ENCODE measurements around the gene CAB39. TPM values are rescaled to one million over a fixed set of nuclear protein-coding genes. Genes with fewer than 3 reads are reported as not detected.
A peak's percentile ranks its signal among the peaks of the same experiment; 100 is the strongest.
"Not testable (repeated sequence)": the region's sequence is repeated elsewhere in the genome, so short reads cannot be mapped to it uniquely, and the experiment has no call there.

CAB39 gene
- polyA plus RNA-seq, 10 donors: 49.1 to 77.1 (median 61.0) TPM

- peak in 2 of 3 donors; percentile 25 to 62 for DNase-seq
Observed at GRCh38 chr2:230713331-230714135, 891 bp downstream of the CAB39 start.

- peak in 2 of 3 donors; percentile 21 to 38 for DNase-seq
Observed at GRCh38 chr2:230714136-230714480, 1.5 kb downstream of the CAB39 start.

DNA sequence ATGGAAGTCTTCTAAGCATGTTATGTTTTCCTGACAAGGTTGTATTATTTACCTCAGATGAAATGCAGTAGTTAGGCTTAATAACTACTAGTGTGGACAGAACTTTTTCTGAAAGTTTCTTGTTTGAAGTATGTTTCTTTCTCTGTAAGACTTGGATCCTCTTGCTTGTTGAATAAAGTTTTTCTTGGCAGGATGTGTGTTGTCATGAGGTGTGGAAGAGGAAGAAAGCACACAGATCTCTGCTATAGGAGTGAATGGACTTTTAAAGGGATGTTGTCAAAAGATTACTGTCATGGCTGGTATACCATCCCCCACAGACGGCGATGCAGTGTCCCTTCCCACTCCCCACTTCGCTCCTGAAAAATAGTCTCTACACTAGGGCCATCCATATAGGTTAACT lies 2.6 kb downstream of the CAB39 start:
- DNase-seq: no peak

GRCh38 chr2:230716588-230716987 lies 3.9 kb downstream of the CAB39 start:
- DNase-seq: no peak

- no peak for DNase-seq
Observed at GRCh38 chr2:230717600-230717999, 5.0 kb downstream of the CAB39 start.

- no peak for DNase-seq
Observed at GRCh38 chr2:230719340-230719739, 6.7 kb downstream of the CAB39 start.

GRCh38 chr2:230721712-230722111 lies 9.1 kb downstream of the CAB39 start:
- no peak for DNase-seq

GRCh38 chr2:230722207-230722885 lies 9.7 kb downstream of the CAB39 start:
- no peak for DNase-seq

DNA sequence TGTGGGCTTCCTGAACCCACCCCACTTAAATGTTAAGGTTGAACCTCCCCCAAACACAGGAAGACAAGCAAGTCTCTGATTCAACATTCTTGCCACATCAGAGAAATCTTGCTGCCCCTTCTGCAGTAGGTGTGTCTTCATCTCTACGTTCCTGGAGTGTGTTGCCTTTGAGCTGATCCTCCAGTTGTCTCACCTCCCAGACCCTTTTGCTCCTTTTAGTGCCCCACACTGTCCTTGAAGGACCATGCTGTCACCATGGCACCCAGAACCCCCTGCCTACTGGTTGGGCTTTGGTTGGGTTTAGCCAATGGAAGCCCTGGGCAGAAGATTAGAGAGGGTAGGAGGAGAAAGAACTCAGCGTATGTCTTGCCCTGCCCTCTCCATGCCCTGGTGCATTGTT lies 10.7 kb downstream of the CAB39 start:
- no peak for DNase-seq

GRCh38 chr2:230724957-230725356 lies 12.3 kb downstream of the CAB39 start:
- not testable (repeated sequence) for DNase-seq

- DNase-seq: no peak
Observed at GRCh38 chr2:230731512-230731911, 18.9 kb downstream of the CAB39 start.

GRCh38 chr2:230732914-230733401 lies 20.3 kb downstream of the CAB39 start:
- no peak for DNase-seq

DNA sequence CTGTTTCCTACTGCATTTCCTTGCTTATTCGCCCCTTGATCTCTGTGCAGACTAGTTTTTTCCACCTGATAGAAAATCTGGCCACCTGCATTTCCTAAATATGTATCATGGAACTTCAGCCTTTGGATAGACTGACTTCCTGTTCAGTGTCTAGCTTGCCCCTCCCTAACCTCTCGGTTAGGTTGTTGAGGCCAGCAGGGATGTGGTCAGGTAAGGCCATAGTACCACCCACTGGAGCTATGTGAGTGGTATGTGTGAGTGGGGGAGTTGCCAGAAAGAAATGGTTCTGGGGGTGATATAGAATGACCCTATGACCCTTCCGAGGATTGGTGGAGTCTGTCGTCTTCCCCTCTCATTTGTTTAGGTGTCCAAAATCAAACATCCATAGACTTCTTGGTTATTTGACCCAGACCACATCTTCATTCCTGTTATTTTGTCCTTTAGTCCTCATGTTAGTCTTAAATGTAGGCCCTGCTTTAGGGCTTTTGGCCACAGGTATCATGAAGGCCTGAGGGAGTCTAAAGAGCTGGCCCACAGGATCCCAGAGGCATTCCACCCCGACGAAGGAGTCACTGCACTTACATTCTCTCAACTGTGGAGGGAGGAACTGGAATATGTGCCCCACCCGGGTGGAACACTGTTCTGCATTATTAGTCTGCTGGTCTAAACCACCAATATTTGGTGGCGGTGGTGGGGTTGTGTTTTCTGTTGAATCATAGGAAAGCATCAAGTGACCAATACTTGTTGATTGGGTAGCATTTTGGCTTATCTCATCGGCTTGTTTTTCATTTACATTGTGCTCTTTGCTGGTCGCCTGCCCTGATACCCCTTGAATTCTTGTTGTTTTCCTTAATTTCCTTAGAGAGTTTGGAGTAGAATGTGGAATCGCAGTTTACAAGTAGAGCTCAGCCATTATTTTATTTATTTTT lies 21.9 kb downstream of the CAB39 start:
- no peak for DNase-seq

DNA sequence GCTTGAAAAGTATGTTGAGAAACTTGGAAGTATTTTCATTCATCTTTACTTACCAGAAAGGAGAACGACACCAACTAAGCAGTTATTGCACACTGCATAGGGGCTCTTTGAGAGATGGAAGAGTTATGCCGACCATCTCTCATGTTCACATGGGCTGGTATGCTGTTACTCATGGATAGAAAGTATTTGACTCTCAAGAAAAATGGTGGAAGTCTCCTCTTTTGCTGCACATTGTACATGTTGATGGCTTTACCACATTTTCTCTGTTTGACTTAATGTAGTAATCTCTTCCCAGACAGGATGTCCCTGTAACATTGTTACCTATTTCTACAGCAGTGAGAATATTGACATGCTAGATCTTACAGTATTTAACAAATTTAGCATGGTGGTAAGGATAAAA lies 23.2 kb downstream of the CAB39 start:
- no peak for DNase-seq

GRCh38 chr2:230737300-230737699 lies 24.7 kb downstream of the CAB39 start:
- DNase-seq: no peak

GRCh38 chr2:230737791-230738226 lies 25.2 kb downstream of the CAB39 start:
- no peak for DNase-seq

DNA sequence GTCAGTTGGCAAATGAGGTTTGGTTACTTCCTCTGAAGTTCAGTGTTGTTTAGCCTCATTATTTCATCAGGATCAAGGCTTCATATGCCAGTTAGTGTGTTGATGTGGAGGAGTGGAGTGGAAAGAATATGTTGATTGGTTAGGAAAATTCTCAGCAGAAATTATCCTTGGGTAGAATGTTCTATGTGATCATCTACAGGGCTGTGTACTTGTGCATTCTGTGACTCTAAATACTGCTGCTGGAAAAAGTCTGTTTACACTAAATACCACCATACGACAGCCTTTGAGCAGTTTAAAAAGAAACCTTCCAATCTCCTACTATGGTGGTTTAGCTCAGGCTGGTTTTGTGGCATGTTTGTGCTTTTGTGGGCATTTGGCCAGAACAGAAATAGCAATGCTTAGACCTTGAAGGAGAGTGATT lies 25.8 kb downstream of the CAB39 start:
- DNase-seq: no peak

GRCh38 chr2:230738924-230739323 lies 26.3 kb downstream of the CAB39 start:
- no peak for DNase-seq

- no peak for DNase-seq
Observed at GRCh38 chr2:230739961-230740360, 27.3 kb downstream of the CAB39 start.

- DNase-seq: no peak
Observed at GRCh38 chr2:230742781-230743180, 30.1 kb downstream of the CAB39 start.

GRCh38 chr2:230746213-230746612 lies 33.6 kb downstream of the CAB39 start:
- no peak for DNase-seq

DNA sequence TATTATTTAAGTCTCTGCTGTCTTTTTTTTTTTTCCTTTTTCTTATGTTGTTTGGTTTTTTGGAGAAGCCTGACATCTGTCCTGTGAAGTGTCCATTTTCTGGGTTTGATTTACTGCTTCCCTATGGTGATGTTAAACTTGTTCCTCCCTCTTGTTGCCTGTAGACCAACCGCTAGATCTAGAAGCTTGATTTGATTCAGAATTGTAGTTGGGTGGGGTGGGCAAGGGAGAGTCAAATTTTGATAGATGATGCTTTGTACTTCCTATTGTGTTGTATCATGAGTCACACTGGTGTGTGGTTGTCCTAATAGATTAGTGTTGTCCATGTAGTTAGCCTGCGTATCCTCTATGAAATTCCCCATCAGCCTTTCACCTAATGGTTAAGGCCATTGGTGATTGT lies 35.4 kb downstream of the CAB39 start:
- DNase-seq: no peak
